ENCODE data around the gene ANKRD60.

The ANKRD60 gene

GRCh38 chr20:58235010-58235409 is 6.6 kb upstream of the ANKRD60 start:
- Mint-ChIP-seq H3K27me3 (peaks cover 2% of the 10 kb centered on the region), H3K4me3 (peak overlapping the region; percentile 16), H3K36me3 (peaks cover 1% of the 10 kb centered on the region), H3K9me3 (no peaks in the 10 kb centered on the region), H3K27ac (no peak overlapping the region), H3K4me1 (peaks cover 21% of the 10 kb centered on the region)

- H3K27ac Mint-ChIP-seq, result no peak overlapping the region
- peaks cover 26% of the 10 kb centered on the region for H3K4me1 Mint-ChIP-seq
- no peak overlapping the region for H3K4me3 Mint-ChIP-seq
- H3K27me3 Mint-ChIP-seq, result peaks cover 7% of the 10 kb centered on the region
- peaks cover 4% of the 10 kb centered on the region for H3K36me3 Mint-ChIP-seq
- H3K9me3 Mint-ChIP-seq, result no peaks in the 10 kb centered on the region
These were observed 5.6 kb upstream of the ANKRD60 start for GRCh38 chr20:58233881-58234528.

- Mint-ChIP-seq H3K27me3 (peaks cover 11% of the 10 kb centered on the region), H3K4me1 (peaks cover 29% of the 10 kb centered on the region), H3K9me3 (no peaks in the 10 kb centered on the region)
These were observed 4.9 kb upstream of the ANKRD60 start for GRCh38 chr20:58233393-58233792.

GRCh38 chr20:58231683-58232082 is 3.2 kb upstream of the ANKRD60 start:
- Mint-ChIP-seq H3K27ac (no peak overlapping the region), H3K4me1 (peaks cover 23% of the 10 kb centered on the region), H3K9me3 (no peaks in the 10 kb centered on the region), H3K27me3 (peaks cover 25% of the 10 kb centered on the region), H3K36me3 (peaks cover 7% of the 10 kb centered on the region), H3K4me3 (no peak overlapping the region)

More at GRCh38 chr20:58233393-58233792, 4.9 kb upstream of the ANKRD60 start:
- Mint-ChIP-seq H3K4me3 (no peak overlapping the region), H3K36me3 (peaks cover 4% of the 10 kb centered on the region), H3K27ac (no peak overlapping the region)

GRCh38 chr20:58229198-58229798 is 845 bp upstream of the ANKRD60 start:
- H3K27me3 Mint-ChIP-seq, result peaks cover 34% of the 10 kb centered on the region
- H3K4me1 Mint-ChIP-seq, result peaks cover 17% of the 10 kb centered on the region
- no peak overlapping the region for H3K27ac Mint-ChIP-seq
- peak overlapping the region; percentile 73 for H3K4me3 Mint-ChIP-seq
- H3K9me3 Mint-ChIP-seq, result no peaks in the 10 kb centered on the region
- peaks cover 7% of the 10 kb centered on the region for H3K36me3 Mint-ChIP-seq

GRCh38 chr20:58228103-58228483 is 360 bp downstream of the ANKRD60 start:
- Mint-ChIP-seq H3K27me3 (peaks cover 34% of the 10 kb centered on the region), H3K4me1 (peaks cover 17% of the 10 kb centered on the region), H3K9me3 (no peaks in the 10 kb centered on the region), H3K36me3 (peaks cover 7% of the 10 kb centered on the region), H3K27ac (no peak overlapping the region), H3K4me3 (peak overlapping the region; percentile 31)

- peak overlapping the region; percentile 53 for H3K4me3 Mint-ChIP-seq
- no peaks in the 10 kb centered on the region for H3K9me3 Mint-ChIP-seq
- peaks cover 37% of the 10 kb centered on the region for H3K27me3 Mint-ChIP-seq
- no peak overlapping the region for H3K27ac Mint-ChIP-seq
- peaks cover 7% of the 10 kb centered on the region for H3K36me3 Mint-ChIP-seq
- peaks cover 17% of the 10 kb centered on the region for H3K4me1 Mint-ChIP-seq
These were observed 906 bp downstream of the ANKRD60 start for GRCh38 chr20:58227391-58228102.

GRCh38 chr20:58225452-58226200 is 2.8 kb downstream of the ANKRD60 start:
- Mint-ChIP-seq H3K27me3 (peaks cover 47% of the 10 kb centered on the region), H3K36me3 (peaks cover 7% of the 10 kb centered on the region), H3K4me3 (no peak overlapping the region)

GRCh38 chr20:58224974-58225373 is 3.5 kb downstream of the ANKRD60 start:
- no peak overlapping the region for H3K27ac Mint-ChIP-seq
- peaks cover 48% of the 10 kb centered on the region for H3K27me3 Mint-ChIP-seq
- H3K4me3 Mint-ChIP-seq, result no peak overlapping the region
- peaks cover 17% of the 10 kb centered on the region for H3K4me1 Mint-ChIP-seq
- H3K36me3 Mint-ChIP-seq, result peaks cover 5% of the 10 kb centered on the region
- H3K9me3 Mint-ChIP-seq, result no peaks in the 10 kb centered on the region

More at GRCh38 chr20:58225452-58226200, 2.8 kb downstream of the ANKRD60 start:
- Mint-ChIP-seq H3K27ac (no peak overlapping the region), H3K9me3 (no peaks in the 10 kb centered on the region), H3K4me1 (peaks cover 17% of the 10 kb centered on the region)

GRCh38 chr20:58224097-58224496 is 4.4 kb downstream of the ANKRD60 start:
- Mint-ChIP-seq H3K27ac (no peak overlapping the region), H3K4me1 (peaks cover 13% of the 10 kb centered on the region), H3K4me3 (no peak overlapping the region), H3K9me3 (no peaks in the 10 kb centered on the region), H3K36me3 (peaks cover 3% of the 10 kb centered on the region), H3K27me3 (peaks cover 48% of the 10 kb centered on the region)

- no peak overlapping the region for H3K27ac Mint-ChIP-seq
- peaks cover 3% of the 10 kb centered on the region for H3K36me3 Mint-ChIP-seq
- H3K9me3 Mint-ChIP-seq, result no peaks in the 10 kb centered on the region
- H3K4me1 Mint-ChIP-seq, result peaks cover 8% of the 10 kb centered on the region
- peaks cover 48% of the 10 kb centered on the region for H3K27me3 Mint-ChIP-seq
- no peak overlapping the region for H3K4me3 Mint-ChIP-seq
These were observed 5.0 kb downstream of the ANKRD60 start for GRCh38 chr20:58223358-58223941.

- H3K4me1 Mint-ChIP-seq, result peaks cover 4% of the 10 kb centered on the region
These were observed 6.0 kb downstream of the ANKRD60 start for GRCh38 chr20:58222446-58222845.

GRCh38 chr20:58219342-58219700 is 9.1 kb downstream of the ANKRD60 start:
- Mint-ChIP-seq H3K27ac (no peak overlapping the region), H3K9me3 (no peaks in the 10 kb centered on the region), H3K36me3 (no peaks in the 10 kb centered on the region), H3K27me3 (peaks cover 25% of the 10 kb centered on the region), H3K4me1 (no peaks in the 10 kb centered on the region), H3K4me3 (no peak overlapping the region)

More at GRCh38 chr20:58222446-58222845, 6.0 kb downstream of the ANKRD60 start:
- Mint-ChIP-seq H3K27me3 (peaks cover 41% of the 10 kb centered on the region), H3K36me3 (peaks cover 3% of the 10 kb centered on the region), H3K4me3 (no peak overlapping the region), H3K27ac (no peak overlapping the region), H3K9me3 (no peaks in the 10 kb centered on the region)

- Mint-ChIP-seq H3K27me3 (peaks cover 25% of the 10 kb centered on the region), H3K36me3 (no peaks in the 10 kb centered on the region), H3K27ac (no peak overlapping the region), H3K4me3 (no peak overlapping the region), H3K4me1 (no peaks in the 10 kb centered on the region), H3K9me3 (no peaks in the 10 kb centered on the region)
These were observed 9.7 kb downstream of the ANKRD60 start for GRCh38 chr20:58218665-58219341.

- Mint-ChIP-seq H3K4me3 (no peak overlapping the region), H3K9me3 (no peaks in the 10 kb centered on the region), H3K36me3 (no peaks in the 10 kb centered on the region), H3K27me3 (peaks cover 17% of the 10 kb centered on the region), H3K4me1 (no peaks in the 10 kb centered on the region), H3K27ac (no peak overlapping the region)
These were observed 12.1 kb downstream of the ANKRD60 start for GRCh38 chr20:58216334-58216733.

Measured in activated naive CD4-positive, alpha-beta T cell treated with anti-CD3 and anti-CD28 coated beads, Interleukin-2, amount 50 U/mL, for 24 hours (primary cell).